IPS-18c (cell line): ENCODE measurements around the gene TGM2.
A peak's percentile ranks its signal among the peaks of the same experiment; 100 is the strongest.

Source experiments
- H3K4me3 ChIP-seq: 2 replicates; pipeline ENCODE4 v1.7.0; 2013; ENCODE audit warnings: low read depth, mild to moderate bottlenecking, low read length, moderate library complexity; ENCODE audit not compliant: insufficient read depth
- H3K9me3 ChIP-seq: one replicate; pipeline ENCODE4 v1.6.1; 2013; ENCODE audit warnings: mild to moderate bottlenecking, low read length, moderate library complexity; ENCODE audit not compliant: control insufficient read depth, insufficient read depth

TGM2 gene

DNA sequence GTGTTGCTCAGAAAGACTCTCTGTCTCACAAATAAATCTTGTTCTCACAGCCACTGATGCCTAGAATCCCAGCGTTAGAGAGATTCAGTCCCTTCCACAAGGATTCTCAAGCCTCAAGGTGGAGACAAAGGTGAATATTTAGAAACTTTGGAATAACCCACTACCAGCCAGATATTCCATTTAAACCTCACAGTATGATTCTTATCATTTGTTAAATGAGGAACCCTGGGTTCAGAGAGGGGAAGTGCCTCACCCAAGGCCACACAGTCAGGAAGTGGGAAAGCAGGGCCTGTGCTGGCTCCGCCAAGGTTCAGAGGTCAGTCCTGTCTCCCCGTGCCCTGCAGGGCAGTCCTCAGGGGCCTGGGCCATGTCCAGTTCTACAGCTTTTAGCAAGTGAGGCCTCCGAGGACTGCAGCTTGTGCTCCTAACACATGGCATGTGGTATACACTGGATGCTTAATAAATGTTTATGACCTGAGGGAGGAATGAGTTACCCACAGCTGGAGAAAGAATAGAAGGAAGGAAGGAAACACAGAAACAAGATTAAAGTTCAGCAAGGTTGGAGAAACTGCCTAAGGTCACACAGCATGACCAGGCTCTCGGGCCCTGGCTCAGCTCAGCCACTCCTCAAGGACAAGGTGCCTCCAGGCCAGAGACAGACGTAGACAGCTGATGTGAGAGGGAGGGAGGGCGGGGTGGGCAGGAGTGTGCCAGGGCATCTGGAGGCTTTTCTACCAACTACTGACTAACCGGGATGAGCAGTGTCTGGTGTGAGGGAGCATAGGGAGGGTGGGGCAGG is 3.9 kb upstream of the TGM2 start:
- Histone ChIP-seq H3K4me3 (no peak overlapping the region), H3K9me3 (no peaks in the 10 kb centered on the region)

- Histone ChIP-seq H3K4me3 (no peak overlapping the region), H3K9me3 (no peaks in the 10 kb centered on the region)
Observed at GRCh38 chr20:38167851-38168760, 3.0 kb upstream of the TGM2 start.

DNA sequence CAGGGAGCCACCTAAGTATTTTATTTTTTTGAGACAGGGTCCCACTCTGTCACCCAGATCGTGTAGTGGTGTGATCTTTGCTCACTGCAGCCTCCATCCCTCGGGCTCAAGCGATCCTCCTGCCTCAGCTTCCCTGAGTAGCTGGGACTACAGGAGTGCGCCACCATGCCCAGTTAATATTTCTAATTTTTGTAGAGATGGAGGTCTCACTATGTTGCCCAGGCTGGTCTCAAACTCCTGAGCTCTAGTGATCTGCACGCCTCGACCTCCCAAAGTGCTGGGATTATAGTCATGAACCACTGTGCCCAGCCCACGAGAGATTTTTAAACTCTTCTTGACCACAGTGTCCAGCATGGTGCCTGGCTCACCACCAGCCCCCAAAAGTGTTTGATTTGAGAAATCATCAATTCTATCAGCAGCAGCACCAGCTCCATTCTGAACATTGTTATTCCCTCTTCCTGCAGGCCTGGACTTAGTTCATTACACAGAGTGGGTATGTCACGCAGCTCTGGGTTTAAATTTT is 2.3 kb upstream of the TGM2 start:
- Histone ChIP-seq H3K4me3 (no peak overlapping the region), H3K9me3 (no peaks in the 10 kb centered on the region)

- H3K9me3 ChIP-seq, result no peaks in the 10 kb centered on the region
- H3K4me3 ChIP-seq, result no peak overlapping the region
Observed at GRCh38 chr20:38166703-38167233, 1.7 kb upstream of the TGM2 start.

DNA sequence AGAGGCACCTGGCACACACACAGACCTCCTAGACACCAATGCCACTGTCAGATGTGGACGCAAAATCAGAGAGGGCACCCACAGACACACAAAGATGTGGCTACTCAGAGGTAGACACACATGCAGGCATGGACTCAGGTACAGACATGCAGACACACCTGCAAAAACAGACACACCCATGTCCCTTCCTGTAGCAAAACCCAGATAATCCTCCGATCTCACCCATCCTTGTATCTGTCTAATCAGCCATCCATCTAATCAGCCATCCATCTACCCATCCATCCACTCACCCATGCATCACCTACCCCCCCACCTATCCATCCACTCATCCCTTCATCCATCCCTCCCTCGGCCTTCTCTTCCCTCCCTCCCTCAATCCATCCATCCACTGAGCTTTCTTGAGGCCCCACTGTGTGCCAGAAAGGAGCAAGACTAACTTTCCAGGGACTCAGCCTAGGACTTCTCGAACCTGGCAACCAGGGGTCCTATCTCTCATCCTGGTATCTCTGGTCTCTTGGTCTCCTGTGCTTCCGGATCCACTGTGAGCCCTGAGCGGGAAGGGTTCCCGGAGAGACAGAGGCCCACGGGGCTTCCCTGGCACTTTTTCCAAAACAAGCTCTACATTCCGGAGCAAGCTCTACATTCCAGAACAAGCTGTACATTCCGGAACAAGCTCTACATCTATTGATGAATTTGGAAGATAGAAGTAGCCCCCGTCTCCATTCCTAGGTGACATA is 1.1 kb upstream of the TGM2 start:
- H3K4me3 ChIP-seq, result no peak overlapping the region
- H3K9me3 ChIP-seq, result no peaks in the 10 kb centered on the region

- Histone ChIP-seq H3K4me3 (peak overlapping the region; percentile 30; the same call in 1 of the 2 replicates), H3K9me3 (no peaks in the 10 kb centered on the region)
Observed at GRCh38 chr20:38164624-38165088, 414 bp downstream of the TGM2 start.

DNA sequence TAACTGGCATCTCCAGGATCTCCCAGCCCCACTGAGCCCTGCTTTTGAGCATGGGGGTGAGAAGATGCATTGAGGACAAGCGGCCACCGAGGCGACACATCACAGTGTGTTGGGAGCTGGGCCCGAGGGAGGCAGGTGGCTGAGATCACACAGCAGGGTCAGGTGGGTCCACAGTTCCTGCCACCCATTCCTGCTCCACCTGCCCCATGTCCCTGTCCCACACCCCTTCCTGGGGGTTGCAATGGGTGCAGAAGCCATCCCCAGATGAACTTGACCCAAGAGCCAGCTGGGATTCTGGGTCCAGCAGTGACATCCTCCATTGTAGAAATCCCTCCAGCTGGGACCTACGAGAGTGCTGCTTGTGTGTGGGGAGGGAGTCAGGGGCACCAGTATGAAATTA is 1.0 kb downstream of the TGM2 start:
- Histone ChIP-seq H3K4me3 (no peak overlapping the region), H3K9me3 (no peaks in the 10 kb centered on the region)

- Histone ChIP-seq H3K4me3 (no peak overlapping the region), H3K9me3 (no peaks in the 10 kb centered on the region)
Observed at GRCh38 chr20:38162878-38163875, 1.9 kb downstream of the TGM2 start.

- H3K9me3 ChIP-seq, result no peaks in the 10 kb centered on the region
- H3K4me3 ChIP-seq, result no peak overlapping the region
Observed at GRCh38 chr20:38162149-38162548, 2.9 kb downstream of the TGM2 start.

- no peaks in the 10 kb centered on the region for H3K9me3 ChIP-seq
- no peak overlapping the region for H3K4me3 ChIP-seq
Observed at GRCh38 chr20:38161412-38161774, 3.7 kb downstream of the TGM2 start.

DNA sequence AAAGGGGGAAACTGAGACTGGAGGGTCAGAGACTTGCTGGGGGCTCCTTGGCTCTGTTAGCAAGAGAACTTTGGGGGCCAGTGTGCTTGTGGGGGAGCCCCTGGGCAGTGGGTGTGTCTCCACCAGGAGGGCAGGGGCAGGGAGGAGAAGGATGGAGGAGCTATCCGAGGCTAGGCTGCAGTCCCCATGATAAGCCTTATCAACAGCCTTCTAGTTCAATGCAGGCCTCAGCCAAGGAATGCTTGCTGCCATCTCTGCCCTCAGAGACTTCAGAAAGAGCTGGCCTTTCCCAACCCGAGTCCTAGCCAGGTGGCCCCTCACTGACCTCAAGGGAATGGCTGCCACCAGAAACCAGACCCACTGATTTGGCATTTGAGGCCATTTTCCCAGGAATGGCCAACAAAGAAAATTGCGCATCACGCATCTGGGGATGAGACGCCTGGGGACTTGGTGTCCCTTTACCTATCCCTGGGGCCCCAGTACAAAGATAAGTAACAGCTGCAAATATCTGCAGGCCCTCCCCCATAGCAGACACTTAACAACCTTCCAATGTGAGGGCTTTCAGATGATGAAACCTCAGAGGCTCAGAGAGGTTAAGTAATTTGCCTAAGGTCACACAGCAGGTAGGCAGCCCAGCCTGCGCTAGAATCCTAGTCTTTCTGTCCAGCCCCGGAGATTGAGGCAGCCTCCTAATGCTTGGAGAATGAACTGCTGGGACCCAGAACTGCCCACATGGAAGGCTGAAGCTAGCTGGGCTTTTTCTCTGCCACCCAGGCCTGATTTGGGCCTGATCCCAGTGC is 4.9 kb downstream of the TGM2 start:
- Histone ChIP-seq H3K4me3 (no peak overlapping the region), H3K9me3 (no peaks in the 10 kb centered on the region)

GRCh38 chr20:38159566-38159956 is 5.5 kb downstream of the TGM2 start:
- H3K9me3 ChIP-seq, result no peaks in the 10 kb centered on the region
- no peak overlapping the region for H3K4me3 ChIP-seq

DNA sequence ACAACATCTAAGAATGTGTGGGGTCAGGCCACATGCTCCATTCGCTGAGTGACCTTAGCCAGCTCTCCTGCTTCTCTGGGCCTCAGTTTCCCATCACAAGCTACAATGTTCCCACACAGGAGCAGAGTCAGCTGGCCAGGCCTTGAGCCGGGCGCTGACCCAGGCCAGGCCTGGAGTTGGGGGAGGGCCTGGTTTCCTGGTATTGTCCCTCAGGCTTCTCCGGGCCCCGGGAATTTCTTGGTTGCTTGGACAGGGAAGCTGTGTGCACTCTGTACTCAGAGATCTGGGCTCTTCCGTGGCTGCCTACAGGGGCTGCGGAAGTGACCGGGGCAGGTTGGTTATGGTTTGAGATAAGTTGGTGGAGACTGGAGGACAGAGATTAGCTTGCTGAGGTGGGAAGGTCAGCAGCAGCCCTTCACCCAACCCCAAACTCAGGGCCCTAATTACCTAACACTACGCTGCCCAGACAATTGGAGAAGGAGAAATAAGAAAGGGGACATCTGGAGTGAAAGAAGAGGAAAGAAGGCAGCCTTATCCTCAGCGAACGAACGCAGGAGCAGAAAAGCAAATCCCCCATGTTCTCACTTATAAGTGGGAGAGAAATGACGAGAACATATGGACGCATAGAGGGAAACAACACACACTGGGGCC is 6.2 kb downstream of the TGM2 start:
- no peak overlapping the region for H3K4me3 ChIP-seq
- no peaks in the 10 kb centered on the region for H3K9me3 ChIP-seq

DNA sequence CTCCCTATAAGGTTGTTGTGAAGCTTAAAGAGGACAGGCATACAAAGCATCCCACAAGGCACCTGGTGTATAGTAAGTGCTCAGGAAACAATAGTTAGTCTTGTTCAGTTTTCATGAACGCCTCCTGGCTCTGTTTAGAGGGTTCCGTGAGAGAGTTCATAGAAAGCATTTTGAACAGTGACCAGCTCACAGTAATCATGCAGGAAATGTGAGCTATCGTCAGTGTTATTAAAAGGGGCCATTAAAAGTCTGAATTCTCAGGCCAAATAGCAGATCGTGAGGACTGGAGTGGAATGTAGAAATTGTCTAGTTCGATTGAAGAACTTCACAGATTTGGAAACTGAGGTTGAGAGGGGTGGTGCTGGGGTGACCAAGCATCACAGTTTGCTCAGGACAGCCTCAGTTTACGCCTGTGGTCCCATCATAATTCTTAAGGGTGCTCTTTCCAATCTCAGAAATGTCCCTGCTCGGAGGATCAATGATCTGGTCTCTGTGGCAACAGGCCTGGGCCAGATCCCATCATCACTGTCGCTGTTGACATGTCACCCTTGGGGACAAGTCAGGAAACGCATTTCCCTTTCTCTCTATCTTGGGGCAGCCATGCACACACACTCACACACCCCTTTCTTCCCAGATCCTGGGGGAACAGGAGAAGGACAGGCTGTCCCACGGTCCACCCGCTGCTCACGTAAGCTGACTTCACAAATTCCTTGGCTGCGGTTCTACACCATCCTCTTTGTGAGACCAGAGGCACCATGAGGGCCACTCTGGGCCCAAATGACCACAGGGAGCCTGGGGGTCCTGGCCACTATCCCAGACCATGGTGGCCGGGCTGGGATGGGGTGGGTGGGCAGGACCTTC is 7.2 kb downstream of the TGM2 start:
- Histone ChIP-seq H3K4me3 (no peak overlapping the region), H3K9me3 (no peaks in the 10 kb centered on the region)
